Natural killer cell (primary cell): ENCODE results near the gene BEST1. TPM values are rescaled to one million over a fixed set of nuclear protein-coding genes. Genes with fewer than 3 reads are reported as not detected.

Experiments used
- ATAC-seq, 3 donors: fragments of 150-1000 bp in 2 of 3; fragments of 200-7000 bp in 1 of 3; cut with Tn5 transposase; 1 replicate in 1 of 3; 2 replicates in 2 of 3; pipeline ENCODE4 v1.10.0; 2021; ENCODE audit warnings: mild to moderate bottlenecking in 2 of 3, moderate library complexity in 2 of 3
- DNase-seq, 2 donors: peaks; one replicate each; pipeline versions ENCODE4 v3.0.0 to v3.0.0-alpha.2; 2013 to 2021; ENCODE audit warnings: mixed read lengths in 1 of 2
- H3K27ac ChIP-seq: one replicate; pipeline ENCODE4 v1.5.1; 2013; ENCODE audit warnings: mild to moderate bottlenecking, low read length
- H3K27me3 ChIP-seq: one replicate; pipeline ENCODE4 v1.6.1; 2013; ENCODE audit warnings: low read length; ENCODE audit not compliant: control insufficient read depth, insufficient read depth
- H3K36me3 ChIP-seq: one replicate; pipeline ENCODE4 v1.6.1; 2013; ENCODE audit warnings: low read length; ENCODE audit not compliant: control insufficient read depth, insufficient read depth
- H3K4me1 ChIP-seq: one replicate; pipeline ENCODE4 v1.6.1; 2013; ENCODE audit warnings: low read length; ENCODE audit not compliant: control insufficient read depth, insufficient read depth
- H3K4me3 ChIP-seq: one replicate; pipeline ENCODE4 v1.5.1; 2013; ENCODE audit warnings: low read length
- H3K9me3 ChIP-seq: one replicate; pipeline ENCODE4 v1.6.1; 2013; ENCODE audit warnings: low read length; ENCODE audit not compliant: control insufficient read depth, insufficient read depth
- H3K27ac Mint-ChIP-seq, 2 donors: one replicate each; pipeline ENCODE4 v1.8.0; 2022; ENCODE audit warnings: mild to moderate bottlenecking in 2 of 2, mixed read lengths in 2 of 2, moderate library complexity in 1 of 2
- H3K27me3 Mint-ChIP-seq, 2 donors: one replicate each; pipeline ENCODE4 v1.8.0; 2022; ENCODE audit warnings: low read depth in 2 of 2, mixed read lengths in 2 of 2
- H3K36me3 Mint-ChIP-seq: one replicate; pipeline ENCODE4 v1.8.0; 2022; ENCODE audit warnings: mixed read lengths
- H3K4me1 Mint-ChIP-seq, 2 donors: one replicate each; pipeline ENCODE4 v1.8.0; 2022; ENCODE audit warnings: mixed read lengths in 2 of 2
- H3K4me3 Mint-ChIP-seq: one replicate; pipeline ENCODE4 v1.8.0; 2022; ENCODE audit warnings: mild to moderate bottlenecking, moderate library complexity, mixed read lengths
- H3K9me3 Mint-ChIP-seq, 2 donors: one replicate each; pipeline ENCODE4 v1.8.0; 2022; ENCODE audit warnings: mixed read lengths in 2 of 2
- CTCF ChIP-seq: fragments of 200-600 bp; IDR thresholded peaks from one replicate; pipeline ENCODE4 v1.8.0; 2022; ENCODE audit warnings: antibody characterized with exemption
- WGBS: methylation state at CpG from one replicate; pipeline ENCODE4 v1.1.7; 2013; ENCODE audit warnings: missing lambda C conversion rate; ENCODE audit not compliant: insufficient coverage; 5-methylcytosine and 5-hydroxymethylcytosine counted together
- intact Hi-C: fragments of 100-400 bp; cut with micrococcal nuclease; formaldehyde crosslinking; loops from one replicate; pipeline ENCODE4 v1.14.2; 2022
- total RNA-seq, 4 donors: library from RNA; stranded (reverse); fragments of 120-200 nt in 1 of 4; gene quantifications; one replicate each; pipeline versions ENCODE4 v1.2.3 to v1.2.4, GENCODE V29; 2013 to 2022

The BEST1 gene
- total RNA-seq, 3 donors from 2014 or later (not counting 1 experiment from before 2014, with no cell fraction given), result 0.32 to 2.0 (median 1.4) TPM

GRCh38 chr11:61976813-61977475, 26.8 kb downstream of the BEST1 start:
- Histone ChIP-seq H3K27ac (no peak overlapping the region), H3K4me3 (no peak overlapping the region), H3K36me3 (no peaks in the 10 kb centered on the region), H3K4me1 (peaks cover 18% of the 10 kb centered on the region), H3K27me3 (no peaks in the 10 kb centered on the region), H3K9me3 (no peaks in the 10 kb centered on the region)
- no peaks in the 10 kb centered on the region for H3K27me3 Mint-ChIP-seq
- no peak for TF ChIP-seq CTCF
- H3K36me3 Mint-ChIP-seq, result no peaks in the 10 kb centered on the region
- peaks cover 0 to 4% of the 10 kb centered on the region in 2 donors for H3K4me1 Mint-ChIP-seq
- 89% methylated on average over 6 of the region's 7 CpGs for WGBS
- intact Hi-C loops, result no loop called here
- H3K4me3 Mint-ChIP-seq, result no peak overlapping the region
- H3K27ac Mint-ChIP-seq, result no peak overlapping the region
- no peaks in the 10 kb centered on the region for H3K9me3 Mint-ChIP-seq
- DNase-seq (no peak), ATAC-seq (no peak)

GRCh38 chr11:61978703-61979661, 28.8 kb downstream of the BEST1 start:
- no peak overlapping the region for H3K4me3 Mint-ChIP-seq
- no peaks in the 10 kb centered on the region for H3K4me1 Mint-ChIP-seq
- no peak overlapping the region for H3K4me3 ChIP-seq
- H3K36me3 ChIP-seq, result no peaks in the 10 kb centered on the region
- no peaks in the 10 kb centered on the region for H3K27me3 ChIP-seq
- DNase-seq (no peak), ATAC-seq (no peak)
- no peak for TF ChIP-seq CTCF
- H3K36me3 Mint-ChIP-seq, result no peaks in the 10 kb centered on the region
- no peak overlapping the region for H3K27ac ChIP-seq
- 79% methylated on average over 16 of the region's 17 CpGs for WGBS
- no peaks in the 10 kb centered on the region for H3K9me3 ChIP-seq
- no peaks in the 10 kb centered on the region for H3K9me3 Mint-ChIP-seq
- no peaks in the 10 kb centered on the region for H3K4me1 ChIP-seq
- H3K27ac Mint-ChIP-seq, result no peak overlapping the region
- intact Hi-C loops, result no loop called here
- no peaks in the 10 kb centered on the region for H3K27me3 Mint-ChIP-seq

GRCh38 chr11:61980783-61981541, 30.8 kb downstream of the BEST1 start:
- Histone ChIP-seq H3K9me3 (no peaks in the 10 kb centered on the region), H3K36me3 (no peaks in the 10 kb centered on the region), H3K4me1 (no peaks in the 10 kb centered on the region), H3K4me3 (no peak overlapping the region), H3K27me3 (no peaks in the 10 kb centered on the region), H3K27ac (no peak overlapping the region)
- TF ChIP-seq CTCF, result no peak
- ATAC-seq (no peak), DNase-seq (no peak)
- Mint-ChIP-seq H3K27ac (no peak overlapping the region), H3K9me3 (peaks cover 0 to 1% of the 10 kb centered on the region in 2 donors), H3K27me3 (peaks cover 3 to 5% of the 10 kb centered on the region in 2 donors), H3K4me1 (no peaks in the 10 kb centered on the region), H3K36me3 (peaks cover 3% of the 10 kb centered on the region), H3K4me3 (no peak overlapping the region)
- intact Hi-C loops, result no loop called here
- WGBS, result 96% methylated on average over 9 of the region's 10 CpGs
